Activated naive CD4-positive, alpha-beta T cell treated with Interleukin-2 at 50 U/mL for 16 hours (primary cell): ENCODE results near the gene CERS5.
A peak's percentile ranks its signal among the peaks of the same experiment; 100 is the strongest.

Source experiments
- DNase-seq: peaks from one replicate; pipeline ENCODE4 v3.0.0-alpha.2; 2020

CERS5 gene

DNA sequence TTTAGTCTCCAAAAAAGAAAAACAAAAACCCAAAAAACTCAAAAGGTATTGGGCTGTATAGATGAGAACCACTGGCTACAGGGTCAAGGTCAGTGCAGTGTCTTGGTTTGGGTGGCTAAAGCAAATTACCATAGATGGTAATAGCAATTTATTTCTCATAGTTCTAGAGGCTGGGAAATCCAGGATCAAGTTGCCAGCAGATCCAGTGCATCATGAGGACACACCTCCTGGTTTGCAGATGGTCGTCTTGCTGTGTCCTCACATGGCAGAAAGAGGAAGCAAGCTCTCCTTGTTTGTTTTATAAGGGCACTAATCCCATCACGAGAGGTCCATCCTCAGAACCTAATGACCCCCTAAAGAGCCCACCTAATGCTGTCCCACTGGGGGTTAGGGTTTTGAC is 44.0 kb downstream of the CERS5 start:
- DNase-seq = no peak

DNA sequence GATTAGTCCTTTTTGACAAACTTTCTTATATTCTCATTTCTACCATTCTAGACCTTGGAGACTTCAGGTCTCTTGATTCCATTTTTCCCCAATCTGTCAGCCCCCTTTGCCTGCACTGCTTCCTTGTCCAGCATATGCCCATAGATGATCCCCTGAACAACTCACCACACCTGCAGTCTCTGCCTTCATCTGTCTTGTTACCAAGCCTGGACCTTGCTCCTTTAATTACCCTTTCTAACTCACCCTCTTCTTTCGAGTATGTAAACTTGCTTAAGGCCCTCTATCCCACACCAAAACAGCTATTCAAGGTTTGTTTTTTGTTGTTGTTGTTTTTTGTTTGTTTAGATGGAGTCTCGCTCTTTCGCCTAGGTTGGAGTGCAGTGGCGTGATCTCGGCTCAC is 45.5 kb downstream of the CERS5 start:
- DNase-seq = no peak

DNA sequence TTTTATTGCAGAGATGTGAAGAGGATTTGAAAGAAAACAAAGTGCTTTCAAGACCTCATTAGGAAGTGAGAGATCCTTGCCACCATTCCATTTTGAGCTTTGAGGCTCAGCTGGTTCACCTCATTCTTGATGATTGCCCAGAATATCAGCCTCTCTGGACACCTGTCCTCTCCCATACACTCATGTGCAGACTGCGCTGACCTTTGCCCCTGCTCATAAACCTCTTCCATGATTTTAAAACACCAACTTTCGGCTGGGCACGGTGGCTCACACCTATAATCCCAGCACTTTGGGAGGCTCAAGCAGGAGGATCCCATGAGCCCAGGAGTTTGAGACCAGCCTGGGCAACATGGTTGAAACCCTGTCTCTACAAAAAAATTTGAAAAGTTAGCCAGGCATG is 46.2 kb downstream of the CERS5 start:
- DNase-seq = no peak

DNA sequence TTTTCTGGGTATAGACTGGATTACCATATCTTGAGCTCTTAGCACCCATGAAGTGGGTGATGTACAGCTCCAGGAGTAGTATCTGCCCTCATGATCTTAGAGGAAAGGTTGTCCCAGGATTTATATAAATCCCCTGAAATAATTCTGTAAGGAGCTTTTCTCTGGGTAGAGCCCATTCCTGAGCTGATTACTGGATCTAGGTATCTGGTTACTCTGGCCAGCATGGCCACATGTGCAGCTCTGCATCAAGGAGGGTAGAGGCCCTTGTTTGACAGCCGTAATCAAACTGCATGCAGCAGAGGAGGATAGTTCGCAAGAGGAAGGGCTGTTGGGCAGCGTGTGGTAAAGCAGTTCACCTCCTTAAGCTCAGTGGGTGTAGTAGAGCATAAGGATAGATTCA is 46.6 kb downstream of the CERS5 start:
- DNase-seq = no peak

DNA sequence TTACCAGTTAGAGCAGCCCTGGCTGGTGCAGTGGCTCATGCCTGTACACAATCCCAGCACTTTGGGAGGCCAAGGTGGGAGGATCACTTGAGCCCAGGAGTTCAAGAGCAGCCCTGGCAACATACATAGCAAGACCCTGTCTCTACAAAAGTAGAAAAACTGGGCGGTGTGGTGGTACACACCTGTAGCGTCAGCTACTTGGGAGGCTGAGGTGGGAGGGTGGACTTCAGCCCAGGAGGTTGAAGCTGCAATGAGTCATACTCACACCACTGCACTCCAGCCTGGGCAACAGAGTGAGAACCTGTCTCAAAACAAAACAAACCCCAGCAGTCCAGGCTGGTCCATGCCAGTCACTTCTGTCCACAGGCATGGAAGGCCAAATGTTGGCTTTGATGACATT is 47.8 kb downstream of the CERS5 start:
- DNase-seq = no peak

DNA sequence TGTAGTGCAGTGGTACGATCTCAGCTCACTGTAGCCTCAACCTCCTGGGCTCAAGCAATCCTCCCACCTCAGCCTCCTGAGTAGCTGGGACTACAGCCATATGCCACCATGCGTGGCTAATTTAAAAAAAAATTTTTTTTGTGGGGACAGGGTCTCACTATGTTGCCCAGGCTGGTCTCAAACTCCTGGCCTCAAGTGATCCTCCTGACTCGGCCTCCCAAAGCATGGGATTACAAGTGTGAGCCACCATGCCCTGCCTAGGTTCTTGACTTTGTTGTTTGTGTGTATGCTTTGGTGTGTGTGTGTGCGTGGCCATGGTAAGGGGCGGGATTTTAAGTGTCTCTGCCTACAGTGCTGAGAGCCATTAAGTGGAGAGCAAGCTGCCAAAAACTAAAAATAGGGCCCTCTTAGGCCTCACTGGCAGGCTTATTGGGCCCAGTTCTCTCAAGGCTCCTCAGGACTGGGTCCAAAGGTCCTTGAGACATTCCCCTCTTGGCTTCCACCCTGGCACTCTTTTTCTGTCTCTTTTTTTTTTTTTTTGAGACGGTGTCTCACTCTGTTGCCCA is 50.0 kb downstream of the CERS5 start:
- no peak for DNase-seq

DNA sequence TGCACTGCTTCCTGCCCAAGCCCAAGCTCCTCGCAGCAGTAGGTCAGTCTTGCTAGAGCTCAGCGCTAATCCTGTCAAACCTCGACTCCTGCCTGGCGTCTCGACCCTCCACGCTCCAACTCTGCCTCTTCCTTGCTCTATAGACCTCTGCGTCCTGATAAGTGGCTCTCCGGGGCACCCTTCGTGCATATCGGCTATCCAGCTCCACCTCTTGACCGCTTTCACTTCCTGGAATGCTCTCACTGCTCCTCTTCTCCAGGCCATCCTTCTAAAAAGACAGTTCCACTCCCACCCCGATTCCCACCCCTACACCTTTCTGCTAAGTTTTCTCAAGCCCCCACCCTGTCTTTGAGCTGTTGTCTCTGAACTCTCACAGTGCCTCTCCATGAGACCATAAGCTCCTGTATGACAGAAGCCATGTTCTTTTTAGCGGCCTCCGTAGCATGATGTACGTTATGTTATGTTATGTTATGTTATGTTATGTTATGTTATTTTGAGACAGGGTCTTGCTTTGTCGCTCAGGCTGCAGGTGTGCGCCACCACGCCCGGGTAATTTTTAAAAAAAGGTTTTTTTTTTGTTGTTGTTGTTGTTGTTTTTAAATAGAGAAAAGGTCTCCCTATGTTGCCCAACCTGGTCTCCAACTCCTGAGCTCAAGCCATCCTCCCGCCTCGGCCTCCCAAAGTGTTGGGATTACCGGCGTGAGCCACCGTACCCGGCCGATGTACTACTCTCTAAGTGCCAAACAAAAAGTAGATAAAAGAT is 54.5 kb downstream of the CERS5 start:
- no peak for DNase-seq

DNA sequence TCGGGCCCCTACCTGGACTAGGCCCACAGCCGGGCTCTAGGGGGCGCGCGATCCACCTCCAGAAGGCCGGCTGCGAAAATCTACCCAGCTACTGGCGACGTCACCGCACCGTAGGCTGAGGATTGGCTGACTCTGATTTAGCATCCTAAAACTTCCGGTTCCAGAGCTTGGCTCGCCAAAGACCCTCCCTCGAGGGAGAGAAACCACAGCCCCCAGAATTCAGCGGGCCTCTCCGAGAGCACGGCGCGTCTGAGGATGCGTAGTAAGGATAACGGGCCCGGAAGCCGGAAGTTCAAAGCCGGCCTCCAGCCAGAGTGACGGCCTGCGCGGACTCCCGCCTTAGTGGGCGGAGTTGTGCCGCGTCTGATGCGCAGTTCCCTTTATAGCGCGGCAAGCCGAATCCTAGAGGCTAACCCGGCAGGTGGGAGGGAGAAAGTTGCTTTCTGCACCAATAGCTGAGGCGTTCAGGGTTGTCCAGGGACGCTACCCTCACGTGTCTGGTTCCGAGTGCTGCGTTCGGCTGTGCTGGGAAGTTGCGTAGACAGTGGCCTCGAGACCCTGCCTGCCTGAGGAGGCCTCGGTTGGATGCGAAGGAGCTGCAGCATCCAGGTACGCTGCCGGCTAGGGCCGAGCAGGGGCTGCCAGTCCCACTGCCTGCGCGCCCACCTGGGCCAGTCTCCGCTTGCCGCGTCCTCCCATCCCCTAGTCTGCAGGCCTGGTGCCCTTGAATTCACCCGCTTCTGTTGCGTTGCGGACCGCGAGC is 55.3 kb downstream of the CERS5 start, which contains the start of gene COX14:
COX14 (plus strand) TSS at position 544 of the 763 bp plus-strand sequence. CDS start 7,808 bp downstream, outside the sequence.
- peak; percentile 99 for DNase-seq

DNA sequence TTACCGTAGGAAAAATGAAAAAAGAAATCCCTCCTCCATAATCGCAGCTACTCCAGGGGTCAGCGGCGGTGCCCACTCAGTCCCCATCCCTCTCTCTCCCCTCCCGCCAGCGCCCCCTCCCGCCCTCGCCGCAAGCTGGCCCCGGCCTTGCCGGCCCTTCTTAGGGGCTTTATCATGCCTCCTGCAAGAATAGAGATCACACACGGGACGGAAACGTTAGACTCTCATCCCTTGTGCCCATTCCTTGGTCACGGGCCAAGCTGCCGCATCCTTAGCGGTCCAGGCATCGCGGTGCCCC is 55.8 kb downstream of the CERS5 start:
- no peak for DNase-seq

DNA sequence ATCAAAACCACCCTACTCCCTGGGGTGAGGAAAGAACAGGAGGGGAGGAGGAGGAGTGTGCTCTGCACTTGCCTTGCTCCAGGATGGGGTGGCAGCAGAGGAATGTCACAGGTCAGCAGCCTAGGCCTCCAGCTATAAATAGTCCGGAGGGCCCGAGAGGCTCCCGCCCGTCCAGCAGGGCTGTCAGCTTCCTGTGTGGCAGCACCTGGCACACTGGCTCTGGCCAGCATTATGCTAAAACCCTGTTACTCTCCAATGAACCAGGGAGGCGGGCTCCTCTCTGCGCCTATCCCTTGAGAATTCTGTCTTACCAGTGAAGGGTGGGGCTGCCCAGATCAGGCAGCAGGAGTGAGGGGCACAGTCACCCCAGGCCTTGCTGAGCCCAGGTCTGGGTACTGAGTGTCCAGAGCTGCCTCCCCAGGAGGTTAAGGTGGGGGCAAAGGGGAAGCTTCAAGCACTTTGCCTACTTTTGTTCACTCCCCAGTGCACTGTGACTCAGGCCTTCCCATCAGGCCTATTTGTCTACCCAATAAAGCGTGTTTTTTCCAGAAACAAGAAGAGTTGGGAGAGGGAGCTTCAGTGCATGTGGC is 56.3 kb downstream of the CERS5 start:
- DNase-seq = no peak

DNA sequence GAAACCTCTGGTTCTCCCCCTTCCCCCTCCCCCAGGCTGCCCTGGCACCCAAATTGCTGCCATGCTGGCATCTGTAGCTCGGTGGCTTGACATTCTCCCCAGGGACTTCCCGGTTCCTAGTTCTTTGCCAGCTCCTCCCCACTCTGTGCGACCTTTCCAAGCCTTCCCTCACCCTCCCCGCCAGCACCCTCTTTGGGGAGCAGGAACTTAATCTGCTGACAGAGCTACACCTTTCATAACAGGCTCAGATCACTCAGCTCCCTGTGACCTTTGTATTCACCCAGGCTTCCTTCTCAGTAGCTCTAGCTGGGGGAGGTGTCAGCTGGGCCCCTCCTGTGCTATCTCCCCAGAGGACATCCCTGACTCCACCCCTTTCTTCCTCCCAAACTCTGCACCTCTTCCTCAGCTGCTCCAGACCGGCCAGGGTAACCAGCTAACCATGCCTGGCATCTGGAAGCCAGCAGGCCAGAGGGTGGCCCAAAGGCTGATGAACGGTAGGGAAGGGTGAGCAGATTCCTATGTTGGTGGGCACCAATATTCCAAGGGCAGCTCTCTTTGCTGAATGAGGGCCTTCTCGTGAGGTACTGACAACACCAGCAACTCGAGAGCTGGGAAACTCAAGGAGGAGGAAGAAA is 56.9 kb downstream of the CERS5 start:
- no peak for DNase-seq

DNA sequence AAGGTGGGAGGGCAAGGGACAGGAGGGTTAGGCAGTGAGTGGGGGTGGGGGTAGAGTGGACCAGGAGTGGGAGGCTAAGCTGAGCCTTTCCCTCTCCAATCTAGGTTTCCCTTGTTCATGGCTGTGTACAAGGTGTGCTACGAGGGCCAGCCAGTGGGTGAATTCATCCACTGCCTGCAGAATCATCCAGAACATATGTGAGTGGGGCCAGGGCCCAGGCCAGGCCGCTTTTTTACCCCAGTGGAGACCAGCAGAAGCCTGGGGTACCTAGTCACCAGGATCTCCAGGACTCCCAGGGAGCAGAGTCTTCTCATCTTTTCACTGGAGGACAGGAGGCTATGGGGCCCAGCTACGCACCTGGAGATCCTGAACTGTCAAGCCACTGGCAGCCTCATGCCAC is 57.9 kb downstream of the CERS5 start:
- DNase-seq = no peak

DNA sequence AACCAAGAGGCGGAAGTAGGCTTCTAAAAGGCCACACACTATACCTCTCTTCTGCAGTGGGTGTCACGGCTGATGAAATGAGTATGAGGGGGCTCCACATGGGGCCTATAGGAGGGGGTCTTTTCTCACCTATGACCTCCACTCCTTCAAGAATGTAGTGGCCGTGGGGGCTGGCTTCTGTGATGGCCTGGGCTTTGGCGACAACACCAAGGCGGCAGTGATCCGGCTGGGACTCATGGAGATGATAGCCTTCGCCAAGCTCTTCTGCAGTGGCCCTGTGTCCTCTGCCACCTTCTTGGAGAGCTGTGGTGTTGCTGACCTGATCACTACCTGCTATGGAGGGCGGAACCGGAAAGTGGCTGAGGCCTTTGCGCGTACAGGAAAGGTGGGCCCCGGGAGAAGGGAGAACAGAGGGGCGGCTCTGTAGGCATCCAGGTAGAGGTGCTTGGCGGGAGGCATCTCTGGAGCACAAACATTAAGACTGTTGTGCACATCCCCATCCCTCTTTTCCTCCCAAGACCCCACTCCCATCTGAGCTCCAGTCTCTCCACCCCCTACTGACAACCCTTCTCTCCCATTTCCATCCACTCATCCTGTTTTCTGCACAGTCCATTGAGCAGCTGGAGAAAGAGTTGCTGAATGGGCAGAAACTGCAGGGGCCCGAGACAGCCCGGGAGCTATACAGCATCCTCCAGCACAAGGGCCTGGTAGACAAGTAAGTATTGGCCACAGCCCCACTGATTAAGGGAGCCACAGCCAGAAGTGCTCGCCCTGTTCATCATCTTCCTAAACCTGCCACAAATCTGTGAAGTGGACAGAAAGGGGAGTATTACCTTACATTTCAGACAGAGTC is 59.5 kb downstream of the CERS5 start:
- no peak for DNase-seq

DNA sequence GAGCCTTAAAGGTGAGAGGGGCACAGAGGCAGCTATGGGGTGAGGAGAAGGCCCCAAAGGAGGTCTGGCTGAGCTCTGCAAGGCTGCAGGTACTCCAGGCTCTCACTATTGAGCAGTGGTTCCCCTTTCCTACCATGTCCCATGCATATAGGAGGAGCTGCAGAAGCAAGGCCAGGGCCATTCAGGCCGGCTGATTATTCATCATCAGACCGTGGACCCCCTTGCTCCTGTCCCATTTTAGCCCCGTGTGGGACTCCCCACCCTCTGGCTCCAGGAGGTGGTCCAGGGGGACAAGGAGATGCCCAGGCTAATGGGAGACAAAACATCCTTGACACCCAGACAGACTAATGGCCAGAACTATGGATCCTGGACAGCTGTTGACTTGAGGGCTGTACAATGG is 60.3 kb downstream of the CERS5 start:
- DNase-seq = no peak

DNA sequence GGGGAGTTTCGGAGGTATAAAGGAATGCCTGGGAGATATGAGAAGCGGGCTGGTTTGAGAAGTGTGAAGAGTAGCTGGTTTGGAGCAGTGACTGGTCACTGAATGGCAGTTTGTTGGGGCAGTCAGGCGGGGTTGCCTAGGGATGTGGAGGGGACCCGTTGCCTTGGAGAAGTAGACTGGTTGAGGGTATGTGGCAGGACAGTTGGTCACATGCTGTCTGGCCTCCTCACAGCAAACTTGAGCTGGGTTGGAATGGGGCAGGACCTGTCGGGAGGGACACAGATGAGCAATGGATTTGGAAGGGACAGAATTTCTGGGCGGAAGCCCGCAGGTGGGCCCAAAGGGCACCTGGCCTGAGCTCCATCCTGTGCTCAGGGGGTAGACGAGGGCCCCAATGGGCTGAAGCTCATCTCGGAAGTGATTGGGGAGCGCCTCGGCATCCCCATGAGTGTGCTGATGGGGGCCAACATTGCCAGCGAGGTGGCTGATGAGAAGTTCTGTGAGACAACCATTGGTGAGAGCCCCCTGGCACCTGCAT is 61.2 kb downstream of the CERS5 start:
- no peak for DNase-seq

DNA sequence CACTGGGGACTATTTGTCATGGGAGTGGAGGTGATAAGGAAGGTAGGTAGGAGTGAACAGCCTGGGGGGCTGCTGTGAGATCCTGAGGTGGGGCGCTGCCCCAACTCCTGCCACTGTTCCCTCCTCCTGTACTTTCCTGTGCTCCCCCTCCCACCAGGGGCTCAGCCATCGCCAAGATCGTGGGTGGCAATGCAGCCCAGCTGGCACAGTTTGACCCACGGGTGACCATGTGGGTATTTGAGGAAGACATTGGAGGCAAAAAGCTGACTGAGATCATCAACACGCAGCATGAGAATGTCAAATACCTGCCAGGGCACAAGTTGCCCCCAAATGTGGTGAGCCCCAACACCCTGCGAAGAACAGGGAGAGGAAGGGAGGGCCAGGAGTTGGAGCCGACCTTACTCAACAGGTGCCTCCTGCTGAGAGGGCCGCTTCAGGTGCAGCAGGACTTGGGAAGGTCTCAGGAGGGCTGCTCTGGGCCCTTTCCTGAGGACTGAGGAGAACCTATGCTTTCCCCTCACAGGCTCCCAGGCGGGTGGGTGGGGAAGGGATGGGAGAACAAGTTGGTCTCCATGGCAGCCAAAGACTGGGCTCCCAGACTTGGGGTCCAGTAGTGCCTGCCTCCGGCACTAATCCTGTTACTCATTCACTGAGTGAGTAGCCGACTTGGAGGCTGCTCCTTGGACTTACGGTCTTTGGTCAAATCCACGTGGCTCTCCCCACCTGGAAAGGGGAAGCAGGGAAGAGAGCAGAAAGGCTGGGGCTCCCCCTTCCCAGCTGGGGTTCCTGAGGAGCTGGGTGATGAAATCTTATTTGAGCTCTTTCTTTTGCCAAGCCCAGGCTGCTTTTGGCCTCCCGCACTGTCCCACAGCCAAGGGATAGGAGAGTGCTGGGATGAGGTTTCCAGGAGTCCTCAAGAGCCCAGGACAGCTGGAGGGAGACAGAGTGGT is 62.5 kb downstream of the CERS5 start:
- DNase-seq = no peak

DNA sequence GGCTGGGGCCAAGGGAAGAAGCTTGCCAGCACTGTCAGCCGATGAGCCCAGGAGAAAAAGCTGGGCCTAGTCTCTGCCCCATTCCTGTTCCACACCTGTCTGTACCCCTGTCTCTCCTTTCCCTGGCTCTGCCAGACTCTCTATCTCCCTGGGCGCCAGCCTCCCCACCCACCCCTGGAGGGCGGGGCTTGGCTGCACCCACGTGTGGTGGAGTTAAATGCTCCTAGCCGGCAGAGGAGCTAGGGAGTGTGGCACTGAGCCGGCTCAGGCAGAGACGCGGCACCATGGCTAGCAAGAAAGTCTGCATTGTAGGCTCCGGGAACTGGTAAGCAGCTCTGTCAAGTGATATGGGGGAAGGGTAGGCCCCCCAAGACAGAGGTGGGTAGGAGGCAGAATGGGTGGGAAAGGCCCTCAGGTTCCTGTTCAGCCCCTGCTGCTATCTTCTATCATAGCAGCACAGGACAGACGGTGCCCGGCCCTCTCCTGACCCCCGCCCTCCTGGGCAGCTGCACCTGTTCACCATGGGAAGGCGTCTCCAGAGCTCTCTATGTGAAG is 63.3 kb downstream of the CERS5 start, which contains the start of gene GPD1:
GPD1 (plus strand) TSS at position 242 of the 555 bp plus-strand sequence; CDS start at position 285, 43 bp downstream.
- DNase-seq = peak; percentile 34

DNA sequence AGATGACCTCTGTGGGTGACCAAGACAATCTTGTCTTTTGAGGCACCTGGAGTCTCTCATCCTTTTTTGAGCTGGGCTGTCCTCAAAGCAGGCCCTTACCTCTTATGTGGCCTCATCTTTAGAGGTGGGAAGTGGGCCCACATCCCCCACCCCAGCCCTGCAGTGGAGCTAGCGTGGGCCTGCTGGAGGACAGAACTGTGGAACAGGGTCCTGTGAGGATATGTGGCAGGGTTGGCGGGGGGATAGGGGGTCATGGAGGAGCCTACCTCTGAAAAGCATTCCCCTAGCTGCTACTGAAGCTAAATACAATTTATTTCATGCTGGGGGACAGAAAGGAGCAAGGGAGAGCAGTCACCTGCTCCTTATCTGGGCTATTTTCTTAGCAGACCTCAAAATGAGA is 63.8 kb downstream of the CERS5 start:
- DNase-seq = no peak

DNA sequence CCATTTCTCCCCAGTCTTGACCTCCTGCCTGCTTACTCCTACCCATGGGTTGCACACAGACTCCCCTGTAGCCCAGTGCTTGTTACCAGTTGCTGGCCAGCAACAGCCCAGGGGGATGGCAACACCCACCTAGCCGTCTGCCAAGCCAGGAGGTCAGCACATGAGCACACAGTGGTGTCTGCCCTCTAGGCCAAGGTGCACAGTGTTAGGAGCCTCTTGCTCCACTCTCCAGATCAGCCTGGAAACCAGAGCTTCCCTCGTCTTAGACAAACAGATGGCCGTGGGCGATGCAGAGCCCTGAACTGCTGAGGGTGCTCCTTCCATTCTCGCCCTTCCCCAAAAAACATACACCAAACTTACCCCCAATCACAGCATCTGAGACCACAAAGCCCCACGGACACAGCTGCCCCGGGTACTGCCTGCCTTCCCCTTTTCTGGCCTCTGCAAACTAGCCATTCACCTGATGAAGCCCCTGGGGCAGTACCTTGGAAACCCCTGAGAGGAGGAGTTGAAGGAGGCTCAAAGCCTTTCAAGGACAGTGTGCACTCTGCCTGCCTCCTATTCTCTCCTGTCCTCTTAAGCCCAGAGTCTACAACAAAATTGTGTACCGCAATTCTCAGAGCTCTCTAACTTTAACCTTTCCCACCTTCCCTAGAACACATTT is 64.4 kb downstream of the CERS5 start:
- no peak for DNase-seq

DNA sequence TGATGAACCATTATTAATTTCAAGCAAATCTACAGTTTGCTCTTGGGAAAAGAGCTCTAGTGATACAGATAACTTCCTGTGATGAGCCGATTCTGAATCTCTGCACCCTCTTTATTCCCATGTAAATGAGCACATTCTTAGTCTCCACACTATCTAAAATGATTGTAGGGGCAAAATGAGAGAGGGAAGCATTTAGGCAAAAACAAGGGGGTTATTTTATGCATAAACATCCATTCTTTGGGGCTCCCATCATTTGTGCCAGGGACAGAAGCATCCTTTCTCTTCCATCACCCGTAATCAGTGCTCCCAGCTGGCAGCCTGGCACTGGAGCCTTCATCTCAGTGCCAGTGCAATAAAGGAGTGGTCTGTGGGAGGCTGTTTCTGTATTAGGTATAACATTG is 65.0 kb downstream of the CERS5 start:
- DNase-seq = no peak
